Ammon's horn (tissue), 1 donor: ENCODE results near the gene EOGT.

Experiments used
- DNase-seq: peaks from one replicate; pipeline ENCODE4 v3.0.0-alpha.2; 2016; ENCODE audit warnings: low spot score

Gene EOGT

DNA sequence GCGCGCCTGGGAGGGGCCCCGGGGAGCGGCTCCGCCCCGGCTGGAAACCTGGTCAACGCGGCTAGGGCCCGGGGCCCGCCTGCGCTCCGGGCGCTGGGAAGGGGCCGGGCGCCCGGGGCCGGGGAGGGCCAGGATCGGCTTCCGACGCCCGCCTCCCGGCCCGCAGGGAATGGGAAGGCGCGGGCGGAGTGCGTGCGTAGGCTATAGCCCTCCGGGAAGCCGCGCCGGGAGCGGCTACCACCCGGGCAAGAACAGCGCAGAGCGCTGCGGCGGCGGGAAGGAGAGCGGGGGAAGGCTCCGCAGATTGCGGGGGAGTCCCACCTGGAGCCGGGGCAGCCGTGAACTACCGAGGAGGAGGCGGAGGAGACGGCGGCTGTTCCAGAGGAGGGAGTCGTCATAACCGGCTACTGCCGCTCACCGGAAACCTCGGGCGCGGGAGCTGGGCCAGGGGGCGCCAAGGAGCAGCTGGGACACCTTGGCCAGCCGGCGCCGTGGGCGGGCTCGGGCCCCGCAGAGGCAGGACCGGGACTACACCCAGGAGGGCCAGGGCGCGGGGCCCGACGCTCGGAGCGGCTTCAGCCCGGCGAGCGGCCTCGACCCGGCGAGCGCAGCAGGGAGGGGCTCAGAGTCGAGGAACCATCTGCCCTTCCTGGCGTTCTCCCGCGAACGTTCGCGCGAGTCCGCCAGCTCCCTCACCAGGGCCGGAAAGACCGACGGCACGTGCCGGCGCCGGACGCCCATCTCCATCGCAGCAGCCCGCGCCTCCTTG is at the start of gene EOGT:
EOGT (minus strand) TSS at position 432 of the 769 bp plus-strand sequence. CDS start 3,838 bp downstream, outside the sequence.
- peak; percentile 80 for DNase-seq

DNA sequence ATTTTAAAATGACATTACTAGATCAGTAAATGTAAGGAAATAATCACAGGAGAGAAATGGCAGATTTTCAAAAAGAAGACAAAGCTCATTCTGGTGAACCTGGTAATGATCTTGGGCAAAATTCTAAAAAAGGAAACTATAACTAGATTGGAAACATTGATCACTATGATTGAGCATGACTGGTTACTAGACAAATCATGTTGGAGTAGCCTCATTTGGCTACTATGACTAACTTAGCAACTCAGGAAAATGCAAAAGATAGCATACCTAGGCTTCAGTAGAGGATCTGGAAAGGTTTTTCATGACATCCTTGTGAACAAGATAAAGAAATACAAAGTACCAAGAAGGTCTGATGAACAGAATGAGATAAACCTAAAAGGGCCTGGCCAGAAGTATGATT is 46.2 kb upstream of the EOGT start:
- no peak for DNase-seq

DNA sequence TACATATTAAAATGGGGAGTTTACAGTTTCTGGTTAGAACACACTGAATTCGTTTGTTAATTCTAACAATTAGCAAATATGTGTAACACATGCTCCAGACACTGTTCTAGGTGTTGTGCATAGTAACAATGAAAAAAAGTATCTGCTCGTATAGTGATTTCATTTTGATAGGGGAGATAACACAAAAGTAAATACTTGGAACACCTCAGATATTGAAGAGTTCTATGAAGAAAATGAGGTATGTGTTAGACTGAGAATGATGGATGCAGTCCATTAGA is 45.4 kb upstream of the EOGT start:
- no peak for DNase-seq

- DNase-seq, result peak; percentile 36
These were observed 44.9 kb upstream of the EOGT start for GRCh38 chr3:69058180-69058946.

- no peak for DNase-seq
These were observed 39.0 kb upstream of the EOGT start for GRCh38 chr3:69052472-69052898.

- DNase-seq, result peak; percentile 99
These were observed 38.4 kb upstream of the EOGT start, which contains the start of gene TMF1 for GRCh38 chr3:69051756-69052471. Gene TMF1 (minus strand): TSS chr3:69052333. CDS start chr3:69052086, 247 bp downstream.

DNA sequence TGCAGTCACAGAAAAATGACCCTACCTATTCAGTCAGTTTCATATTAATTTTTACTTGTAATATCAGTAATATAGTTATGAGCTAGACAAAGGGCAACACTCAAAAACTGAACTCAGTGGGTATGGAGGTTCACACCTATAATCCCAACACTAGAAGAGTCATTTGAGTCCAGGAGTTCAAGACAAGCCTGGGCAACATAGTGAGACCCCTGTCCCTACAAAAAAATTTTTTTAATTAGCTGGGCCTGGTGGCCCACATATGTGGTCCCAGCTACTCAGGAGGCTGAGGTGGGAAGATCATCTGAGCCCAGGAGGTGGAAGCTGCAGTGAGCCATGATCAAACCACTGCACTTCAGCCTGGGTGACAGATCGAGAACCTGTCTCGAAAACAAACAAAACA is 35.5 kb upstream of the EOGT start:
- no peak for DNase-seq

GRCh38 chr3:69044608-69045007 is 31.1 kb upstream of the EOGT start:
- no peak for DNase-seq

GRCh38 chr3:69033470-69033869 is 20.0 kb upstream of the EOGT start:
- no peak for DNase-seq

GRCh38 chr3:69032737-69033136 is 19.3 kb upstream of the EOGT start:
- no peak for DNase-seq

GRCh38 chr3:69032142-69032541 is 18.7 kb upstream of the EOGT start:
- no peak for DNase-seq

GRCh38 chr3:69031635-69032034 is 18.2 kb upstream of the EOGT start:
- no peak for DNase-seq

- DNase-seq, result no peak
These were observed 7.4 kb upstream of the EOGT start for GRCh38 chr3:69020857-69021256.

DNA sequence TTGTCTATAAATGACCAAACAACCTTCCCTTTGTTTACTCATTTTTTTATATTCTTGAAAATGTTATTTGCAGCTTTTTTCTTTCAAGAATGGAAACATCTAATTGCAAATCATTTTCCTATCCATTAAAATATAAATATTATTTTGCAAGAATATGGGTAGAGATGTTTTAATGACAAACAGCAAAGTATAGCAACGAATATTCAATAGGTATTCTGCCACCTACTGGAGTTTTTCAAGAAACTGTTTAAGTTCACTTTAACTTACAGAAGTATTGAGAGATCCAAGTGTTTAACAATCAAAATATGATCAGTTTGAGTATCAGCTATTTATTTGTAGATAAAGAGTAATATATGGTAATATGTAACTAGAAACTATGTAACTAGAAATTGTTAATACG is 6.9 kb upstream of the EOGT start:
- no peak for DNase-seq

DNA sequence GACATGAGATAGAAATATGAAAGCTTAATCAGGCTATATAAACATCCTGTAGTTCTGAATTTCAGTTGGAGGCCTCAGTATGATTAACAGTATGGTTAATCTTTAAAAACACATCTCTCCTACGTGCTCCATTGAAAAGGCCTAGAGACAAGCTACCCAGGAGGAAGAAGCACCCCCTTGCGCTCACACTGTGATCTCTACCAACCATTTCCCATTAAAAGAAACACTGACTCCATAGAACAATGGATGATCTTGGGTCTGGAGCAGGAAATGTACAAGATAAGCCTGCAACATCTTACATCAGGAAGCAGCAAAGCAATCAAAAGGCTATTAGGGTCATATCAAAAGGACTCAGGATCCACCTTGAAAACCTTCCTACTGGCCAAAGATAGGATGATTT is 3.4 kb upstream of the EOGT start:
- DNase-seq, result no peak

DNA sequence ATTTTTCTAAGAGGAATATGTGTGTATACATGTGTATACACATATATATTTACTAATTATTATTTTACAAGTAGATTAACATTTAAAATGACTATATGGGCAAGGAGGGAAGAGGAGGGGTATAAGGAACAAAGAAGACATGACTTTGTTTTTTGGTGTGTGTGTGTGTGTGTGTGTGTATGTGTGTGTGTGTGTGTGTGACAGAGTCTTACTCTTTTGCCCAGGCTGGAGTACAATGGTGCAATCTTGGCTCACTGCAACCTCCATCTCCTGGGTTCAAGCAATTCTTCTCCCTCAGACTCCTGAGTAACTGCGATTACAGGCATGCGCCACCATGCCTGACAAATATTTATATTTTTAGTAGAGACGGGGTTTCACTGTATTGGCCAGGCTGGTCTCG is 2.6 kb upstream of the EOGT start:
- no peak for DNase-seq

DNA sequence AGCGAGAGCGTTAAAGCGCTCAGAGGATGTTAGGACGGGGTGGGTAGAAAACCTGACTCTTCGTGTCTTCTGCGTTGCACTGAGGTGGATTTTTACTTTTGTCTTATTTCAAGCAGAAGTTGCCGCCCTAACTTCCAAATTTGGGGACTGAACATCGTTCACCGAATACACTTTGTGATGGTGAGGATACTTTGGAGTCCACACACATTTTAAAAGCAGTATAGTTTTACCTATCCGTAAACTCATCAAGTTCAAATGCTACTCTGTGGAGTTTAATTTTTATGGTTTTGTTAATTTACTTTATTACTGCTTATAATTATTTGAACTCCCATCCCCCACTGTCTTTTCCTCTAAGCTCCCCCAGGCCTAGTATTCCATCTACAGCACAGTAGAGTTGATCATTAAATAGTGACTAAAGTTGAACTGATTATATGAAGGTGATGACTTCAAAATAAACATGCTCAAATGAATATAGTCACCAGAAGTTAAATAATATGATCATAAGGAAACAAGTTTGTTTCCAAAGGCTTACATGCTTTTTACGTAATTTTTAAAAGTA is 617 bp upstream of the EOGT start:
- no peak for DNase-seq

DNA sequence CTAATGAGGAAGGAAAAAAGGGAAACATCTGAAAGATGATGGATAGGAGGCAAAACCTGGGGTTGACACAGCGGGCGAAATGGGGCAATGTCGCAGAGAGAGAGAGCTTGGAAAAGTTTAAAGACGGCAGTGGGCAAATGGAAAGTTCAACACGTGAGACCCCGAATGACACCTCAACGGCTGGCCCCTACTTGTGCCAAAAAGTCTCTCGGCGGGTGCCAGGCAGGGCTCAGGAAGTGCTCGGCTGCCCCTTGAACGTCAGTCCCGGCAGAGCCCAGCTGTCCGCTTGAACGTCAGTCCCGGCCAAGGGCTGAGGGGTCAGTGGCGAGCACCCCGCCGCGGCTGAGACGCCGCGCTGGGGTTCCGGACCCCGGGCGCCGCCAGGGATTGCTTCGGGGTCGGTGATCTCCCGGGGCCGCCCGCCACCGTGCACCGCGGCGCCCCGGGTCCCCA is 658 bp downstream of the EOGT start:
- DNase-seq, result peak; percentile 43

GRCh38 chr3:69012100-69012799 is 1.2 kb downstream of the EOGT start:
- no peak for DNase-seq

- no peak for DNase-seq
These were observed 2.3 kb downstream of the EOGT start for GRCh38 chr3:69011096-69011730.
